Measurements from ENCODE around the gene ABI2.

GRCh38 chr2:203444738-203445137 lies 116.5 kb downstream of the ABI2 start:
- TF ChIP-seq CREB1 (IDR thresholded peaks at IDR 0.05; ENCODE audit: low read depth) (no peak), CEBPB (IDR thresholded peaks at IDR 0.05) (no peak), EP300 (IDR thresholded peaks at IDR 0.05; ENCODE audit: borderline replicate concordance) (no peak), TAF1 (IDR thresholded peaks at IDR 0.05; ENCODE audit: low read depth) (no peak), TCF12 (IDR thresholded peaks at IDR 0.05; ENCODE audit: low read depth) (no peak), FOXM1 (IDR thresholded peaks at IDR 0.05; ENCODE audit: borderline replicate concordance, low read depth) (no peak)

All from Ishikawa (cell line).